ENCODE results near the gene COL13A1.

GRCh38 chr10:69948261-69948660 lies 146.6 kb downstream of the COL13A1 start:
- TF ChIP-seq ZNF274 (IDR thresholded peaks at IDR 0.05; ENCODE audit: low read depth, low read length): no peak
- TF ChIP-seq YY1 (IDR thresholded peaks at IDR 0.05; ENCODE audit: extremely low read depth, insufficient replicate concordance, low read depth, low read length): no peak
- TF ChIP-seq CTCF (IDR thresholded peaks at IDR 0.05 in 2 of 3, conservative IDR thresholded peaks at IDR 0.05 in 1 of 3; ENCODE audit: borderline replicate concordance in 1 of 3, insufficient read depth in 1 of 3, low read depth in 2 of 3, low read length in 2 of 3): no peak
- no peak for TF ChIP-seq EZH2 (IDR thresholded peaks at IDR 0.05)
- no peak for TF ChIP-seq ELF1 (IDR thresholded peaks at IDR 0.05; ENCODE audit: borderline replicate concordance, low read depth)
- TF ChIP-seq POLR2A (IDR thresholded peaks at IDR 0.05; ENCODE audit: borderline replicate concordance, extremely low read depth, insufficient read depth, insufficient read length): no peak
